WTC11 (cell line): ENCODE measurements around the gene C1S. TPM values are rescaled to one million over a fixed set of nuclear protein-coding genes. Genes with fewer than 3 reads are reported as not detected.

Experiments used
- ATAC-seq: fragments of 200-7000 bp; cut with Tn5 transposase; 2 replicates; pipeline ENCODE4 v1.10.0; 2021; ENCODE audit warnings: mild to moderate bottlenecking, moderate library complexity
- CTCF ChIA-PET: fragments of 300-600 bp; sonication (Branson Sonifier 250); formaldehyde crosslinking; loops from one replicate; lab custom pipeline; 2021; ENCODE audit warnings: antibody characterized with exemption; lab: Charles Lee
- POLR2A ChIA-PET: fragments of 350-600 bp; sonication (Branson Sonifier 250); formaldehyde crosslinking; loops from one replicate; lab custom pipeline; 2021; ENCODE audit warnings: antibody characterized with exemption; lab: Charles Lee
- DNase-seq: peaks from one replicate; pipeline ENCODE4 v3.0.0; 2021; ENCODE audit warnings: low spot score
- H3K27ac Mint-ChIP-seq: 2 replicates; pipeline ENCODE4 v1.8.0; 2021; ENCODE audit warnings: mixed read lengths
- H3K27me3 Mint-ChIP-seq: 2 replicates; pipeline ENCODE4 v1.8.0; 2021; ENCODE audit warnings: low read depth, mild to moderate bottlenecking, moderate library complexity, mixed read lengths
- H3K36me3 Mint-ChIP-seq: 2 replicates; pipeline ENCODE4 v1.8.0; 2021; ENCODE audit warnings: mixed read lengths
- H3K4me1 Mint-ChIP-seq: 2 replicates; pipeline ENCODE4 v1.8.0; 2022; ENCODE audit warnings: mixed read lengths
- H3K4me3 Mint-ChIP-seq: 2 replicates; pipeline ENCODE4 v1.8.0; 2021; ENCODE audit warnings: mild to moderate bottlenecking, moderate library complexity, mixed read lengths
- H3K9me3 Mint-ChIP-seq: 2 replicates; pipeline ENCODE4 v1.8.0; 2021; ENCODE audit warnings: mixed read lengths
- ESRRA ChIP-seq: sonication (generic); formaldehyde crosslinking; IDR thresholded peaks from 2 replicates; pipeline ENCODE4 v1.8.1; 2022; ENCODE audit warnings: mild to moderate bottlenecking, missing genetic modification reagents, borderline replicate concordance
- FOXK1 ChIP-seq: sonication (generic); formaldehyde crosslinking; IDR thresholded peaks from 2 replicates; pipeline ENCODE4 v1.8.0; 2022; ENCODE audit warnings: mild to moderate bottlenecking, moderate library complexity, missing genetic modification reagents
- GRHL2 ChIP-seq: fragments of 250-450 bp; sonication (Bioruptor Pico); IDR thresholded peaks from 2 replicates; pipeline ENCODE4 v1.8.0; 2022; ENCODE audit warnings: mild to moderate bottlenecking, moderate library complexity; ENCODE audit not compliant: insufficient replicate concordance, severe bottlenecking
- JUN ChIP-seq: sonication (generic); formaldehyde crosslinking; IDR thresholded peaks from 2 replicates; pipeline ENCODE4 v1.8.0; 2023; ENCODE audit warnings: mild to moderate bottlenecking, missing genetic modification reagents
- PRRX2 ChIP-seq: fragments of 250-450 bp; sonication (Bioruptor Pico); IDR thresholded peaks from 2 replicates; pipeline ENCODE4 v1.8.0; 2021; ENCODE audit warnings: mild to moderate bottlenecking
- SMAD4 ChIP-seq: sonication (generic); formaldehyde crosslinking; IDR thresholded peaks from 2 replicates; pipeline ENCODE4 v1.8.0; 2022; ENCODE audit warnings: mild to moderate bottlenecking, missing genetic modification reagents
- SP1 ChIP-seq: sonication (generic); formaldehyde crosslinking; conservative IDR thresholded peaks from 2 replicates; pipeline ENCODE4 v1.8.1; 2022; ENCODE audit warnings: missing genetic modification reagents
- TP53 ChIP-seq: sonication (generic); formaldehyde crosslinking; IDR thresholded peaks from 2 replicates; pipeline ENCODE4 v1.8.1; 2023; ENCODE audit warnings: mild to moderate bottlenecking, missing genetic modification reagents
- ZNF317 ChIP-seq: sonication (generic); formaldehyde crosslinking; IDR thresholded peaks from 2 replicates; pipeline ENCODE4 v1.8.1; 2023; ENCODE audit warnings: low read depth, mild to moderate bottlenecking, moderate library complexity, missing genetic modification reagents, borderline replicate concordance
- total RNA-seq: library from RNA; stranded (reverse); gene quantifications from 3 replicates; pipeline ENCODE4 v1.2.3, GENCODE V29; 2021
- TF ChIP-seq, protein P1 (sequence below): sonication (generic); formaldehyde crosslinking; IDR thresholded peaks from 2 replicates; pipeline ENCODE4 v1.8.1; 2022; ENCODE audit warnings: low read depth, mild to moderate bottlenecking, moderate library complexity, missing genetic modification reagents, borderline replicate concordance
- TF ChIP-seq, protein P2 (sequence below): sonication (generic); formaldehyde crosslinking; IDR thresholded peaks from 2 replicates; pipeline ENCODE4 v1.8.0; 2022; ENCODE audit warnings: missing genetic modification reagents
- TF ChIP-seq, protein P3 (sequence below): sonication (generic); formaldehyde crosslinking; IDR thresholded peaks from 2 replicates; pipeline ENCODE4 v1.8.1; 2022; ENCODE audit warnings: mild to moderate bottlenecking, missing genetic modification reagents, moderate library complexity, borderline replicate concordance
- TF ChIP-seq, protein P4 (sequence below): sonication (generic); formaldehyde crosslinking; IDR thresholded peaks from 2 replicates; pipeline ENCODE4 v1.8.1; 2023; ENCODE audit warnings: mild to moderate bottlenecking, moderate library complexity, missing genetic modification reagents
- TF ChIP-seq, protein P5 (sequence below): fragments of 250-450 bp; sonication (Bioruptor Pico); IDR thresholded peaks from 2 replicates; pipeline ENCODE4 v1.9.0; 2021; ENCODE audit warnings: mild to moderate bottlenecking
- TF ChIP-seq, protein P6 (sequence below): sonication (generic); formaldehyde crosslinking; conservative IDR thresholded peaks from 2 replicates; pipeline ENCODE4 v1.8.1; 2023; ENCODE audit warnings: mild to moderate bottlenecking, low read depth, missing genetic modification reagents, moderate library complexity
- TF ChIP-seq, protein P7 (sequence below): sonication (generic); formaldehyde crosslinking; IDR thresholded peaks from 2 replicates; pipeline ENCODE4 v1.8.1; 2023; ENCODE audit warnings: mild to moderate bottlenecking, missing genetic modification reagents, moderate library complexity
- TF ChIP-seq, protein P8 (sequence below): sonication (generic); formaldehyde crosslinking; IDR thresholded peaks from 2 replicates; pipeline ENCODE4 v1.8.0; 2022; ENCODE audit warnings: mild to moderate bottlenecking, missing genetic modification reagents

The C1S gene
- total RNA-seq, 1 experiment from 2014 or later: 7.6 TPM

DNA sequence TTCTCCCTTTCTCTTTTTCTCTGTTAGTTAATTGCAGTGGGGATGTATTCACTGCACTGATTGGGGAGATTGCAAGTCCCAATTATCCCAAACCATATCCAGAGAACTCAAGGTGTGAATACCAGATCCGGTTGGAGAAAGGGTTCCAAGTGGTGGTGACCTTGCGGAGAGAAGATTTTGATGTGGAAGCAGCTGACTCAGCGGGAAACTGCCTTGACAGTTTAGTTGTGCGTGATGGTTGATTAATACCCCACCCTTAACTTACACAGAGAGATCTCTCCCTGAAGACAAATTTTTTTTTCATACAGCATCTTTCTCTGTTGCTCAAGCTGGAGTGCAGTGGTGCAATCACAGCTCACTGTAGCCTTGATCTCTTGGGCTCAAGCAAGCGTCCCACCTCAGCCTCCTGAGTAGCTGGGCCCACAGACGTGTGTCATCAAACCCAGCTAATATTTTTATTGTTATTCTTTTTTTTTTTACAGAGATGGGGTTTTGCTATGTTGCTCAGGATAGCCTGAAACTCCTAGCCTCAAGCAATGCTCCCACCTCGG is 4.6 kb downstream of the C1S start:
- TF ChIP-seq, protein P1, sequence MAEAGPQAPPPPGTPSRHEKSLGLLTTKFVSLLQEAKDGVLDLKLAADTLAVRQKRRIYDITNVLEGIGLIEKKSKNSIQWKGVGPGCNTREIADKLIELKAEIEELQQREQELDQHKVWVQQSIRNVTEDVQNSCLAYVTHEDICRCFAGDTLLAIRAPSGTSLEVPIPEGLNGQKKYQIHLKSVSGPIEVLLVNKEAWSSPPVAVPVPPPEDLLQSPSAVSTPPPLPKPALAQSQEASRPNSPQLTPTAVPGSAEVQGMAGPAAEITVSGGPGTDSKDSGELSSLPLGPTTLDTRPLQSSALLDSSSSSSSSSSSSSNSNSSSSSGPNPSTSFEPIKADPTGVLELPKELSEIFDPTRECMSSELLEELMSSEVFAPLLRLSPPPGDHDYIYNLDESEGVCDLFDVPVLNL (CRISPR knock-in tag): no peak
- TF ChIP-seq, protein P2, sequence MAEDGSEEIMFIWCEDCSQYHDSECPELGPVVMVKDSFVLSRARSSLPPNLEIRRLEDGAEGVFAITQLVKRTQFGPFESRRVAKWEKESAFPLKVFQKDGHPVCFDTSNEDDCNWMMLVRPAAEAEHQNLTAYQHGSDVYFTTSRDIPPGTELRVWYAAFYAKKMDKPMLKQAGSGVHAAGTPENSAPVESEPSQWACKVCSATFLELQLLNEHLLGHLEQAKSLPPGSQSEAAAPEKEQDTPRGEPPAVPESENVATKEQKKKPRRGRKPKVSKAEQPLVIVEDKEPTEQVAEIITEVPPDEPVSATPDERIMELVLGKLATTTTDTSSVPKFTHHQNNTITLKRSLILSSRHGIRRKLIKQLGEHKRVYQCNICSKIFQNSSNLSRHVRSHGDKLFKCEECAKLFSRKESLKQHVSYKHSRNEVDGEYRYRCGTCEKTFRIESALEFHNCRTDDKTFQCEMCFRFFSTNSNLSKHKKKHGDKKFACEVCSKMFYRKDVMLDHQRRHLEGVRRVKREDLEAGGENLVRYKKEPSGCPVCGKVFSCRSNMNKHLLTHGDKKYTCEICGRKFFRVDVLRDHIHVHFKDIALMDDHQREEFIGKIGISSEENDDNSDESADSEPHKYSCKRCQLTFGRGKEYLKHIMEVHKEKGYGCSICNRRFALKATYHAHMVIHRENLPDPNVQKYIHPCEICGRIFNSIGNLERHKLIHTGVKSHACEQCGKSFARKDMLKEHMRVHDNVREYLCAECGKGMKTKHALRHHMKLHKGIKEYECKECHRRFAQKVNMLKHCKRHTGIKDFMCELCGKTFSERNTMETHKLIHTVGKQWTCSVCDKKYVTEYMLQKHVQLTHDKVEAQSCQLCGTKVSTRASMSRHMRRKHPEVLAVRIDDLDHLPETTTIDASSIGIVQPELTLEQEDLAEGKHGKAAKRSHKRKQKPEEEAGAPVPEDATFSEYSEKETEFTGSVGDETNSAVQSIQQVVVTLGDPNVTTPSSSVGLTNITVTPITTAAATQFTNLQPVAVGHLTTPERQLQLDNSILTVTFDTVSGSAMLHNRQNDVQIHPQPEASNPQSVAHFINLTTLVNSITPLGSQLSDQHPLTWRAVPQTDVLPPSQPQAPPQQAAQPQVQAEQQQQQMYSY (CRISPR knock-in tag): no peak
- TF ChIP-seq SMAD4: no peak
- Mint-ChIP-seq H3K36me3 (no peaks in the 10 kb centered on the region), H3K27me3 (peaks cover 7% of the 10 kb centered on the region; the same call in 1 of the 2 replicates), H3K27ac (no peak overlapping the region), H3K4me1 (peaks cover 13% of the 10 kb centered on the region), H3K4me3 (no peak overlapping the region), H3K9me3 (no peaks in the 10 kb centered on the region)
- DNase-seq (no peak), ATAC-seq (no peak)
- ChIA-PET POLR2A (no interaction called here), CTCF (interaction anchor here (0.8 kb wide), 1 partner anchor 44 kb away, joined by 3 read pairs; the partner anchor contains the start of gene C1RL)

DNA sequence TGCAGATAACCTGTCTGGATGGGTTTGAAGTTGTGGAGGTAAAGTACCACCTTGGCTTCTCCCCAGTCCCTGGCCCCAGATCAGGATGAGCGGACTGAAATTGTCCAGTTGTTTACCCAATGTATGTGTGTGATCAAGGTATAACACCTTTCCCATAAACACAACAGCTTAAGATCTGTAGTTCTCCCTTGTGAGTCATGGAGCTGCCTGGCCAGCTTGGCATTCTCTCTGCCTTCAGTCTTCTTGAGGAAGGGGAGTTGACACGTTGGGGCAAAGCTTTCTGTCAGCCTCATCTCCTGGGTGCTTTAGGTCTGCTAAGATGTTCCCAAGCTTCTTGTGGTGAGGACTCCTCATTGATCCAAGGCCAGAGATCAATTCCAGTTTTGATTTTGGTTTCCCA is 6.1 kb downstream of the C1S start:
- POLR2A ChIA-PET: no interaction called here
- Mint-ChIP-seq H3K27me3 (peaks cover 5% of the 10 kb centered on the region; the same call in 1 of the 2 replicates), H3K4me1 (no peaks in the 10 kb centered on the region), H3K27ac (no peak overlapping the region), H3K36me3 (no peaks in the 10 kb centered on the region), H3K4me3 (no peak overlapping the region), H3K9me3 (no peaks in the 10 kb centered on the region)
- CTCF ChIA-PET: interaction anchor here (1.2 to 1.5 kb wide), 2 partner anchors 13 to 47 kb away, joined by 3 to 6 read pairs; no protein-coding TSS in a partner anchor
- no peak for DNase-seq
- no peak for TF ChIP-seq ESRRA (CRISPR knock-in tag)
- TF ChIP-seq, protein P3, sequence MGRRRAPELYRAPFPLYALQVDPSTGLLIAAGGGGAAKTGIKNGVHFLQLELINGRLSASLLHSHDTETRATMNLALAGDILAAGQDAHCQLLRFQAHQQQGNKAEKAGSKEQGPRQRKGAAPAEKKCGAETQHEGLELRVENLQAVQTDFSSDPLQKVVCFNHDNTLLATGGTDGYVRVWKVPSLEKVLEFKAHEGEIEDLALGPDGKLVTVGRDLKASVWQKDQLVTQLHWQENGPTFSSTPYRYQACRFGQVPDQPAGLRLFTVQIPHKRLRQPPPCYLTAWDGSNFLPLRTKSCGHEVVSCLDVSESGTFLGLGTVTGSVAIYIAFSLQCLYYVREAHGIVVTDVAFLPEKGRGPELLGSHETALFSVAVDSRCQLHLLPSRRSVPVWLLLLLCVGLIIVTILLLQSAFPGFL (CRISPR knock-in tag): no peak
- TF ChIP-seq, protein P4, sequence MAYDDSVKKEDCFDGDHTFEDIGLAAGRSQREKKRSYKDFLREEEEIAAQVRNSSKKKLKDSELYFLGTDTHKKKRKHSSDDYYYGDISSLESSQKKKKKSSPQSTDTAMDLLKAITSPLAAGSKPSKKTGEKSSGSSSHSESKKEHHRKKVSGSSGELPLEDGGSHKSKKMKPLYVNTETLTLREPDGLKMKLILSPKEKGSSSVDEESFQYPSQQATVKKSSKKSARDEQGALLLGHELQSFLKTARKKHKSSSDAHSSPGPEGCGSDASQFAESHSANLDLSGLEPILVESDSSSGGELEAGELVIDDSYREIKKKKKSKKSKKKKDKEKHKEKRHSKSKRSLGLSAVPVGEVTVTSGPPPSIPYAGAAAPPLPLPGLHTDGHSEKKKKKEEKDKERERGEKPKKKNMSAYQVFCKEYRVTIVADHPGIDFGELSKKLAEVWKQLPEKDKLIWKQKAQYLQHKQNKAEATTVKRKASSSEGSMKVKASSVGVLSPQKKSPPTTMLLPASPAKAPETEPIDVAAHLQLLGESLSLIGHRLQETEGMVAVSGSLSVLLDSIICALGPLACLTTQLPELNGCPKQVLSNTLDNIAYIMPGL (CRISPR knock-in tag): no peak
- TF ChIP-seq, protein P5, sequence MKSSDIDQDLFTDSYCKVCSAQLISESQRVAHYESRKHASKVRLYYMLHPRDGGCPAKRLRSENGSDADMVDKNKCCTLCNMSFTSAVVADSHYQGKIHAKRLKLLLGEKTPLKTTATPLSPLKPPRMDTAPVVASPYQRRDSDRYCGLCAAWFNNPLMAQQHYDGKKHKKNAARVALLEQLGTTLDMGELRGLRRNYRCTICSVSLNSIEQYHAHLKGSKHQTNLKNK (CRISPR knock-in tag): no peak
- TF ChIP-seq ZNF317 (CRISPR knock-in tag): no peak
- ATAC-seq: no peak

DNA sequence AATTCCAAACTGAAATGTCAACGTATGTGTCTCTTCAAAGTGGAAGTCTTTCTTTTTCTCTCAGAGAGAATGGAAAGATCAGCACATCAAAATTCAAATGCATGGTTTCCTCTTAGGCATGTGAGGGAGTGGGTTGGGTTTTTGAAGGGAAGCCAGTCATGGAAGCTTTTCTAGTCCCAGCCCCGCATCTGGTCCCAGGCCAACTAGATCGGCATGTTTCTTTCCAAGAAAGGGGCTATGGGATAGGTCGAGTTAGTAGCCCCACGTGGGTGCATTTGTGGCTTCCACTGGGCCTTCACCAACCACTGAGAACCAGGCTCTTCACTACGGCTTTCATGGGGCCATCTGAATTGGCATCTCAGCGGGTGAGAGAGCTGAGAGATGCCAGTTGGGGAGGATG is 6.6 kb downstream of the C1S start:
- Mint-ChIP-seq H3K4me3 (no peak overlapping the region), H3K27me3 (peaks cover 5% of the 10 kb centered on the region; the same call in 1 of the 2 replicates), H3K4me1 (no peaks in the 10 kb centered on the region), H3K9me3 (no peaks in the 10 kb centered on the region), H3K36me3 (no peaks in the 10 kb centered on the region), H3K27ac (no peak overlapping the region)
- ChIA-PET POLR2A (no interaction called here), CTCF (interaction anchor here (1.2 to 1.5 kb wide), 3 partner anchors 13 to 195 kb away, joined by 3 to 6 read pairs (median 3); partner anchors contain the start of gene SPSB2)
- DNase-seq (no peak), ATAC-seq (no peak)
- TF ChIP-seq, protein P6, sequence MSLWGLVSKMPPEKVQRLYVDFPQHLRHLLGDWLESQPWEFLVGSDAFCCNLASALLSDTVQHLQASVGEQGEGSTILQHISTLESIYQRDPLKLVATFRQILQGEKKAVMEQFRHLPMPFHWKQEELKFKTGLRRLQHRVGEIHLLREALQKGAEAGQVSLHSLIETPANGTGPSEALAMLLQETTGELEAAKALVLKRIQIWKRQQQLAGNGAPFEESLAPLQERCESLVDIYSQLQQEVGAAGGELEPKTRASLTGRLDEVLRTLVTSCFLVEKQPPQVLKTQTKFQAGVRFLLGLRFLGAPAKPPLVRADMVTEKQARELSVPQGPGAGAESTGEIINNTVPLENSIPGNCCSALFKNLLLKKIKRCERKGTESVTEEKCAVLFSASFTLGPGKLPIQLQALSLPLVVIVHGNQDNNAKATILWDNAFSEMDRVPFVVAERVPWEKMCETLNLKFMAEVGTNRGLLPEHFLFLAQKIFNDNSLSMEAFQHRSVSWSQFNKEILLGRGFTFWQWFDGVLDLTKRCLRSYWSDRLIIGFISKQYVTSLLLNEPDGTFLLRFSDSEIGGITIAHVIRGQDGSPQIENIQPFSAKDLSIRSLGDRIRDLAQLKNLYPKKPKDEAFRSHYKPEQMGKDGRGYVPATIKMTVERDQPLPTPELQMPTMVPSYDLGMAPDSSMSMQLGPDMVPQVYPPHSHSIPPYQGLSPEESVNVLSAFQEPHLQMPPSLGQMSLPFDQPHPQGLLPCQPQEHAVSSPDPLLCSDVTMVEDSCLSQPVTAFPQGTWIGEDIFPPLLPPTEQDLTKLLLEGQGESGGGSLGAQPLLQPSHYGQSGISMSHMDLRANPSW (CRISPR knock-in tag): no peak
- TF ChIP-seq, protein P7, sequence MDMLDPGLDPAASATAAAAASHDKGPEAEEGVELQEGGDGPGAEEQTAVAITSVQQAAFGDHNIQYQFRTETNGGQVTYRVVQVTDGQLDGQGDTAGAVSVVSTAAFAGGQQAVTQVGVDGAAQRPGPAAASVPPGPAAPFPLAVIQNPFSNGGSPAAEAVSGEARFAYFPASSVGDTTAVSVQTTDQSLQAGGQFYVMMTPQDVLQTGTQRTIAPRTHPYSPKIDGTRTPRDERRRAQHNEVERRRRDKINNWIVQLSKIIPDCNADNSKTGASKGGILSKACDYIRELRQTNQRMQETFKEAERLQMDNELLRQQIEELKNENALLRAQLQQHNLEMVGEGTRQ: no peak
- TF ChIP-seq TP53 (CRISPR knock-in tag) (no peak), GRHL2 (CRISPR knock-in tag) (no peak), SP1 (no peak), PRRX2 (no peak), JUN (CRISPR knock-in tag) (no peak), FOXK1 (CRISPR knock-in tag) (no peak)
- TF ChIP-seq, protein P8, sequence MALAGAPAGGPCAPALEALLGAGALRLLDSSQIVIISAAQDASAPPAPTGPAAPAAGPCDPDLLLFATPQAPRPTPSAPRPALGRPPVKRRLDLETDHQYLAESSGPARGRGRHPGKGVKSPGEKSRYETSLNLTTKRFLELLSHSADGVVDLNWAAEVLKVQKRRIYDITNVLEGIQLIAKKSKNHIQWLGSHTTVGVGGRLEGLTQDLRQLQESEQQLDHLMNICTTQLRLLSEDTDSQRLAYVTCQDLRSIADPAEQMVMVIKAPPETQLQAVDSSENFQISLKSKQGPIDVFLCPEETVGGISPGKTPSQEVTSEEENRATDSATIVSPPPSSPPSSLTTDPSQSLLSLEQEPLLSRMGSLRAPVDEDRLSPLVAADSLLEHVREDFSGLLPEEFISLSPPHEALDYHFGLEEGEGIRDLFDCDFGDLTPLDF (CRISPR knock-in tag): no peak
